Nephron progenitor cell (in vitro differentiated cells): ENCODE measurements around the gene SEZ6L.

Experiments
- DNase-seq: peaks from one replicate; pipeline ENCODE4 v3.0.0; 2021
- H3K27ac Mint-ChIP-seq: 2 replicates; pipeline ENCODE4 v1.8.0; 2021; ENCODE audit warnings: mild to moderate bottlenecking, moderate library complexity, mixed read lengths
- H3K27me3 Mint-ChIP-seq: 2 replicates; pipeline ENCODE4 v1.8.0; 2021; ENCODE audit warnings: mild to moderate bottlenecking, low read depth, mixed read lengths; ENCODE audit not compliant: poor library complexity
- H3K36me3 Mint-ChIP-seq: 2 replicates; pipeline ENCODE4 v1.8.0; 2021; ENCODE audit warnings: low read depth, mixed read lengths
- H3K4me1 Mint-ChIP-seq: 2 replicates; pipeline ENCODE4 v1.8.0; 2021; ENCODE audit warnings: mixed read lengths
- H3K4me3 Mint-ChIP-seq: 2 replicates; pipeline ENCODE4 v1.8.0; 2021; ENCODE audit warnings: mild to moderate bottlenecking, moderate library complexity, mixed read lengths
- H3K9me3 Mint-ChIP-seq: 2 replicates; pipeline ENCODE4 v1.8.0; 2021; ENCODE audit warnings: mild to moderate bottlenecking, moderate library complexity, mixed read lengths
- TF ChIP-seq, protein P1 (sequence below): fragments of 200-600 bp; sonication (generic); IDR thresholded peaks from 2 replicates; pipeline ENCODE4 v1.5.0; 2021; ENCODE audit warnings: antibody characterized with exemption

SEZ6L gene

DNA sequence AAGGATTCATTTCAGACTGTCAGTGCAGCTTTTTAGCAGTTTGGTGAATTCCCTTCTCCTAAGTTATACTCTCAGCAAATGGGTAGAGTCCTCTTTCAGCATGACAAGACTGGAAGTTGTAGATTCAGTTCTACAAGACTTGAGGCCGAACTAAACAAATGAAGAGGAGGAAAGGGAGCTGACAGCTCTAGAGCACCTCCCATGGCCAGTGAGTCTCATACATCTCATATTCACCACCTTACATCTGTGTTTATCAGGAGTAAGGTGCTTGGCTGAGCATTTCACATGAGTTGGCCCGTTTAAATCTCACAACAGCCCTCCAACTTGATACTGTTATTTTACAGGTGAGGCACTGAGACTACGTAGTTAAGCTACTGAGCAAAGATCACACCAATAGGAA lies 30.4 kb downstream of the SEZ6L start:
- no peak for DNase-seq
- Mint-ChIP-seq H3K27ac (no peak overlapping the region), H3K4me1 (peaks cover 8% of the 10 kb centered on the region), H3K36me3 (no peaks in the 10 kb centered on the region), H3K4me3 (no peak overlapping the region), H3K9me3 (no peaks in the 10 kb centered on the region), H3K27me3 (peaks cover 15% of the 10 kb centered on the region)
- TF ChIP-seq, protein P1, sequence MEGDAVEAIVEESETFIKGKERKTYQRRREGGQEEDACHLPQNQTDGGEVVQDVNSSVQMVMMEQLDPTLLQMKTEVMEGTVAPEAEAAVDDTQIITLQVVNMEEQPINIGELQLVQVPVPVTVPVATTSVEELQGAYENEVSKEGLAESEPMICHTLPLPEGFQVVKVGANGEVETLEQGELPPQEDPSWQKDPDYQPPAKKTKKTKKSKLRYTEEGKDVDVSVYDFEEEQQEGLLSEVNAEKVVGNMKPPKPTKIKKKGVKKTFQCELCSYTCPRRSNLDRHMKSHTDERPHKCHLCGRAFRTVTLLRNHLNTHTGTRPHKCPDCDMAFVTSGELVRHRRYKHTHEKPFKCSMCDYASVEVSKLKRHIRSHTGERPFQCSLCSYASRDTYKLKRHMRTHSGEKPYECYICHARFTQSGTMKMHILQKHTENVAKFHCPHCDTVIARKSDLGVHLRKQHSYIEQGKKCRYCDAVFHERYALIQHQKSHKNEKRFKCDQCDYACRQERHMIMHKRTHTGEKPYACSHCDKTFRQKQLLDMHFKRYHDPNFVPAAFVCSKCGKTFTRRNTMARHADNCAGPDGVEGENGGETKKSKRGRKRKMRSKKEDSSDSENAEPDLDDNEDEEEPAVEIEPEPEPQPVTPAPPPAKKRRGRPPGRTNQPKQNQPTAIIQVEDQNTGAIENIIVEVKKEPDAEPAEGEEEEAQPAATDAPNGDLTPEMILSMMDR, result no peak

DNA sequence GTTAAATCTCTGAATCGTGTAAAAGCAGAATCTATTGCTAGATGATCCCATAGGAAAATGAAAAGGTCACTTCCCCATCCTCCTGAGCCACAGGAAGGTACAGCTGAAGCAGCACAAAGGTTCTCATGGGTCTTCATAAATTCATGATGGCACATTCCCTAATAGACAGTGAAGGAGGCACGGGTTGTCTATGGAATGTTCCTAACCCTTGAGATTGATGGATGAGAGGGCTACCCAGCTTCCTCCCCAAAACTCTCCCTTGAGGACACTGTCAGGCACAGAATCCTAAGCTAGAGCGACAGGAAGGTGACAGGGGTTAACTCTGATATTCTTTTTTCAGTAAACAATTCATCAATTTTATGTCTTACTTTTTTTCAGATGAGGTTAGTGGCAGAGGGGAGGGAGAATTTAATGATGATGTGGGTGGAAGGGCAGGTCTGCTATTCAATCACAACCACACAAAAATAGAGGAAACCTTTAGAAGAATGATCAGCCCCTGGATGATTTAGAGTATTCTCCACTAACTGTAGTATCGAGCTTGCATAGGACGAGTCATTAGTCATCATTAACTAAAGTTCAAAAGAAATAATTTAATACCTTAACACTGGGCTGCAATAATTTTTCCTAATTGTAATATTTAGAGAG lies 33.1 kb downstream of the SEZ6L start:
- no peak for DNase-seq
- Mint-ChIP-seq H3K9me3 (no peaks in the 10 kb centered on the region), H3K4me3 (no peak overlapping the region), H3K4me1 (peaks cover 8% of the 10 kb centered on the region), H3K27me3 (peaks cover 19% of the 10 kb centered on the region), H3K36me3 (no peaks in the 10 kb centered on the region), H3K27ac (no peak overlapping the region)
- TF ChIP-seq, protein P1, result no peak

DNA sequence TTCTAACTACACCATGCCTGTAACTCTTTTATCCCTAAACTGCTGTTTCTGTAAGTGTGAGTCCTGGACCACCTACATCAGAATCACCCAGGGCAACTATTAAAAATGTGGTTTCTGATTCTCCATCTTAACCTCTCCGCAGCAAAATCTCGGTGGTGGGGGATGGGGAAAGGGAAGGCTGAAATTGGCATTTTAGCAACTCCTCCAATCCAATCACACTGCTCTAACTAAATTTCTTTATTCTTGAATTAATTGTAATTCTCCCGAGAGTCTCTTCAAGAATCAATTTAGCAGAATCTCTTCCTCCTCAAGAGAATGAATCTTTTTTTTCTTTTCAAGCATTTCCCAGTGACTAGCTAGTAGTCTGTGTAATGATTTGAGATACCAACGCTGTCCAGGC lies 36.2 kb downstream of the SEZ6L start:
- peaks cover 4% of the 10 kb centered on the region for H3K9me3 Mint-ChIP-seq
- H3K4me1 Mint-ChIP-seq, result peaks cover 8% of the 10 kb centered on the region
- TF ChIP-seq, protein P1, result no peak
- H3K27me3 Mint-ChIP-seq, result peaks cover 32% of the 10 kb centered on the region
- no peaks in the 10 kb centered on the region for H3K36me3 Mint-ChIP-seq
- no peak overlapping the region for H3K27ac Mint-ChIP-seq
- no peak for DNase-seq
- H3K4me3 Mint-ChIP-seq, result no peak overlapping the region

DNA sequence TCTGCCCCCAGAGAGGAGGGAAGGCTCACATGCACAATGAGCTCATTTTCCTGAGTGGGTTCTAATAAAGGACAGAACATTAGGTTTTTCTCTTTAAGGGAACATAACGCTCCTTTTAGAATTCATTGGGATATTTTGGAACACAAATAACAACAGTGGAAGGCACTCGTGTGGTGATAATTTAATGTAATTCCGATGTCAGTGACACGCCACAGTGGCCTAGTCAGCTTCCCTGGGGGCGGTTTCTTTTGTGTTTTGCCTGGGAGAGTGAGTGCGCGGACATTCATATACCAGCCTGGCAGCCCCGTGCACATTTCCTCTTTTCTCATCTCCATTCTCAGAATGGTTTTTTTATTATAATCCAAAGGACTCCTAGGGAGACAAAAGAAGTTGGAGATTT lies 41.1 kb downstream of the SEZ6L start:
- peaks cover 26% of the 10 kb centered on the region for H3K27me3 Mint-ChIP-seq
- no peaks in the 10 kb centered on the region for H3K36me3 Mint-ChIP-seq
- H3K4me1 Mint-ChIP-seq, result peaks cover 2% of the 10 kb centered on the region
- no peak overlapping the region for H3K4me3 Mint-ChIP-seq
- DNase-seq, result no peak
- peaks cover 4% of the 10 kb centered on the region for H3K9me3 Mint-ChIP-seq
- H3K27ac Mint-ChIP-seq, result no peak overlapping the region
- TF ChIP-seq, protein P1, result no peak

DNA sequence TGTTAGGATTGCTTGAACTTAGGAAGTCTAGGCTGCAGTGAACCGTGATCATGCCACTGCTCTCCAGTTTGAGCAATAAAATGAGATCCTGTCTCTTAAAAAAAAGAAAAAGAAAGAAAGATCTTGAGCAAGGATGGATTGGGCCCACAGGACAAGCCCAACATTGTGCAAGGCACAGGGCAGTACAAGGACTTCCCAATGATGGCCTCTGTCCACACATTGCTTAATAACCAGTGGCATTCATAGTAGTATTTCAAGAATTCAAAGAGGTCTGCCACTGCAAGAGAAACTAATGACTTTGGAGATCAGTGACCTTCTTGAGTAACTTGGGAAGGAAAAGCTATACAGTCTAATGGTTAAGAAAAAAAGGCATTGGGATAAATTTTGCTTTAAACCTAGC lies 44.6 kb downstream of the SEZ6L start:
- Mint-ChIP-seq H3K27me3 (peaks cover 20% of the 10 kb centered on the region), H3K4me1 (peaks cover 21% of the 10 kb centered on the region), H3K27ac (no peak overlapping the region), H3K36me3 (no peaks in the 10 kb centered on the region), H3K9me3 (peaks cover under 1% of the 10 kb centered on the region), H3K4me3 (no peak overlapping the region)
- DNase-seq, result no peak
- TF ChIP-seq, protein P1, result no peak

DNA sequence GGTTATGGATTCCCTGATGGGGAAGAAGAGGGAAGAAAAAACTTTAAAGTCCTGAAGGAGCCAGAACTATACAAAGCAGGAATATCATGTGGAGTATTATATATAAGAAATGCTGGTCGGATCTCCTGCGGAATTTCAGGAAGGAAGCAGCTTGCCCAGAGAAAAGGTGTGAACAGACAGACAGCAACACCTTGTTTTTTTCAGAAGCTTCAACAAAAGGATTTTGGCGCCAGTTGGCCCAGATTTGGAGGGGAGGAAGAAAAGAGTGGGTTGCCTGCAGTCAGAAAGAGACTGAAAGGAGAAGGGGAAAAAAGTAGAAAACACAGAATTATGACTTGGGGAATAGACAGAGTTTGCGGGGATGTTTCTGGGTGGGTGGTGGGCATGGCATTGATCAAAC lies 45.2 kb downstream of the SEZ6L start:
- Mint-ChIP-seq H3K9me3 (no peaks in the 10 kb centered on the region), H3K27ac (no peak overlapping the region), H3K27me3 (peaks cover 16% of the 10 kb centered on the region), H3K4me1 (peaks cover 21% of the 10 kb centered on the region), H3K4me3 (no peak overlapping the region), H3K36me3 (no peaks in the 10 kb centered on the region)
- TF ChIP-seq, protein P1, result no peak
- no peak for DNase-seq
